Thoracic aorta (tissue), 2 donors: ENCODE data around the gene SERPINE2. TPM values are rescaled to one million over a fixed set of nuclear protein-coding genes. Genes with fewer than 3 reads are reported as not detected.

Source experiments
- ATAC-seq: fragments of 150-250 bp; one replicate; pipeline ENCODE4 v1.8.0; 2017; ENCODE audit warnings: low read depth; ENCODE audit not compliant: insufficient number of reproducible peaks, low FRiP score
- DNase-seq: peaks from one replicate; pipeline ENCODE4 v3.0.0-alpha.2; 2020; ENCODE audit warnings: low spot score
- H3K27ac ChIP-seq, 2 donors: fragments of 200-600 bp; sonication (generic); 1 replicate in 1 of 2; 2 replicates in 1 of 2; pipeline ENCODE4 v1.5.1; 2016; ENCODE audit warnings: mild to moderate bottlenecking in 2 of 2, moderate library complexity in 2 of 2
- H3K27me3 ChIP-seq: fragments of 200-600 bp; sonication (generic); replicated peaks from 2 replicates; pipeline ENCODE4 v1.6.0; 2016; ENCODE audit warnings: mild to moderate bottlenecking; ENCODE audit not compliant: insufficient read depth
- H3K36me3 ChIP-seq: fragments of 200-600 bp; sonication (generic); one replicate; pipeline ENCODE4 v1.5.1; 2016
- H3K4me1 ChIP-seq, 2 donors: fragments of 200-600 bp; sonication (generic); 1 replicate in 1 of 2; 2 replicates in 1 of 2; pipeline versions ENCODE4 v1.5.1 to v1.6.0; 2016; ENCODE audit warnings: low read depth in 2 of 2, mild to moderate bottlenecking in 1 of 2; ENCODE audit not compliant: control insufficient read depth in 1 of 2
- H3K4me3 ChIP-seq: fragments of 200-600 bp; sonication (generic); 2 replicates; pipeline ENCODE4 v1.5.1; 2016; ENCODE audit warnings: mild to moderate bottlenecking
- H3K9me3 ChIP-seq: fragments of 200-600 bp; sonication (generic); 2 replicates; pipeline ENCODE4 v1.5.1; 2016
- CTCF ChIP-seq: fragments of 200-600 bp; sonication (generic); IDR thresholded peaks from one replicate; pipeline ENCODE4 v1.5.1; 2019; ENCODE audit warnings: antibody characterized with exemption
- total RNA-seq, 2 donors: library from RNA; depleted of rRNA; stranded (reverse); fragments of >200 nt; gene quantifications; one replicate each; pipeline versions ENCODE4 v1.1.0 to v1.2.3, GENCODE V29; 2016

The SERPINE2 gene
- total RNA-seq, 2 donors from 2014 or later = 29.0 to 47.3 TPM

- DNase-seq = no peak
- no peaks in the 10 kb centered on the region for H3K27me3 ChIP-seq
- H3K27ac ChIP-seq = no peak overlapping the region
- TF ChIP-seq CTCF = no peak
- no peaks in the 10 kb centered on the region for H3K4me1 ChIP-seq
- no peaks in the 10 kb centered on the region for H3K36me3 ChIP-seq
- no peaks in the 10 kb centered on the region for H3K9me3 ChIP-seq
- no peak overlapping the region for H3K4me3 ChIP-seq
- no peak for ATAC-seq
These were observed 7.7 kb upstream of the SERPINE2 start for GRCh38 chr2:224046752-224047151.

DNA sequence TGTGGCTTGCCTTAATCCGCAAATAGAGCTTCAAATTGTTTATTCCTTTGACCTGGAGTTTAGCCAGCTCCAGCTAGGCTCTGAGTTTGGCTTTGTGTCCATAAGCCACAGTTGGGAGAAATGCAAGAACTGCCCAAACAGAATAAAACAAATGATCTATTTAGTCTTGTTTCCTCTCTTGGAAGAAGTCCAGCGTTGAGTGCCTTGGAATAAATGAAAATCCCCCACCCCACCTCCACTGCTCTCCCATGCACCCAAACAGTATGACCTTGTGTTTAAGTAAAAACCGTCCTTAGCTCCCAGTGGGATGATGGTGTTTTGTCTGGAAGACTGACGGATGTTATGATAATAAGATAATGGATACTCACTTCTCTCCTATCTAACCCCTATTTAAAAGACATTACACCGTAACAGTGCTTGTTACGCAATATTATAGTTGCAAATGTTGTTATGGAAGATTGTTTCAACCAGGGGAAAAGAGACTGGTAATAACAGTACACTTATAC lies 3.2 kb upstream of the SERPINE2 start:
- no peaks in the 10 kb centered on the region for H3K36me3 ChIP-seq
- no peak for ATAC-seq
- DNase-seq = no peak
- peaks cover 0 to 9% of the 10 kb centered on the region in 2 donors for H3K4me1 ChIP-seq
- H3K27me3 ChIP-seq = peaks cover 5% of the 10 kb centered on the region
- no peak for TF ChIP-seq CTCF
- no peak overlapping the region for H3K27ac ChIP-seq
- H3K4me3 ChIP-seq = no peak overlapping the region
- H3K9me3 ChIP-seq = no peaks in the 10 kb centered on the region

DNA sequence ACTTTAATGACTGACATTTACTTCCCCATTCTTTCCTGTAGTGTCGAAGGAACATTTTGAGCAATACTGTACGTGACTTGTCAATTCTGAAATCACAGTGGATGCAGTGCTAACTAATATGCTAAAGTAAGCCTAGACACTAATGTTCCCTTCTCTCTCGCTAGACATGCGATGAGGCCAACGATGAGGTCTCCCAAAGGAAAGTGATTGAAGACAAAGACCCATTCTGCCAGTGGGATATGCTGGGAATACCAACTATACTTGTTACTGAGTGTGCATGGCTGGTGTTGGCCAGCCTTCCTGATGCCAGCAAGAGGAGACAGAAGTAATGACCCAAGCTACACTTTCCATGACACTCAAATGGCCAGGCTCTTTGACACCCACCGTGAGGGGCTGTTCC lies 2.5 kb upstream of the SERPINE2 start:
- Histone ChIP-seq H3K27me3 (peaks cover 5% of the 10 kb centered on the region), H3K36me3 (no peaks in the 10 kb centered on the region), H3K9me3 (no peaks in the 10 kb centered on the region), H3K4me1 (peaks cover 0 to 9% of the 10 kb centered on the region in 2 donors), H3K4me3 (no peak overlapping the region), H3K27ac (no peak overlapping the region)
- TF ChIP-seq CTCF = no peak
- no peak for ATAC-seq
- no peak for DNase-seq

DNA sequence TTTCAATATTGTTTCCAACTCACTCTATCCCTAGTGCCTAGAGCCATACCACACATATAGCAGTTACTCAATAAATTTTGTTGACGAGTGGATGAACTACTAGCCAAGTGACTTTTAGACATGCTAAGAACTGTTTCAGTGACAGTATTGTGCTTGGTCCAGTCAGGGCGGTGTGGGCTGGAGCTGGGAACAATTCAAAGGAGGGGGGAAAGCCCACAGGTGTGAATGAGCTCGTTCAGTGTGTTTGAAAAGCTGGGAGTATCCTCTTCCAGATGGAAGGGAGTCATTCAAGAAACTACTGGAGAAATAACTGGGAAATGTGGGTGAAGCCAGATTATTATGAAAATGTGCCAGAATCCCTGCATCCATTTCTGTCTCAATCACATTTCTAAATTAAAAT lies 1.7 kb upstream of the SERPINE2 start:
- ATAC-seq = no peak
- no peaks in the 10 kb centered on the region for H3K9me3 ChIP-seq
- no peak overlapping the region for H3K4me3 ChIP-seq
- DNase-seq = no peak
- peaks cover 0 to 9% of the 10 kb centered on the region in 2 donors for H3K4me1 ChIP-seq
- TF ChIP-seq CTCF = no peak
- no peaks in the 10 kb centered on the region for H3K36me3 ChIP-seq
- H3K27ac ChIP-seq = no peak overlapping the region
- H3K27me3 ChIP-seq = peaks cover 5% of the 10 kb centered on the region

DNA sequence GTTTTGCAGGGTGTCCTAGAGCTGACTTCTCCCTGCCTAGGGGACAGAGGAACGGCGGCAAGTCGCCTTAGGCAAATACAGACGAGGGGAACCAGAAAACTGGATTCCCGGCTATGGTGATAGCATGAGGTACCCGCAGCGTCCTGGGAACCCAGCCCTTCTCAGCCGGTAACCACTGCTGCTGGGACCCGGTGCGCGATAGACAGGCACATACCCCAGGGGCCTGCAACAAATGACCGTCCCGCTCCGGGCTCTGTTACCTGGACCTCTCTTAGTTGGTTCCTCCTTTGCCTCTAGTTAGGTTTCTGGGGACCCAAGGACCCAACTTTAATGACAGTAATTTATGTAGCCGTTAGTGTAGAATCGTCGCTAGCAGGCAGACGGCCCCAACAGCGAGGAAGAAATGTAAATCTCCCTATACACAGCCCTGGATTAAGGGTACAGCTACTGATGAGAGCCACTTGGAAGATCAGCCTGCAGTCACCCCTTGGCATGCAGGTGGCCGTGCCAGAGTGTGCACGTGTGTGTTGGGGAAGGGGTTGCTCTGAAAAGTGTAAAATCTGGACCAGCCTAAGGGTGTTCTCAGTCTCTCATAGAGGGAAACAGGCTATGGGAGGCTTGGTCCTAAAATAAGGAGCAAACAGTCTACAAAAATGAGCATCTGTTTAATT lies 819 bp upstream of the SERPINE2 start:
- H3K4me3 ChIP-seq = peak overlapping the region; percentile 78
- peaks cover 0 to 9% of the 10 kb centered on the region in 2 donors for H3K4me1 ChIP-seq
- DNase-seq (no peak), ATAC-seq (no peak)
- no peaks in the 10 kb centered on the region for H3K36me3 ChIP-seq
- TF ChIP-seq CTCF = no peak
- H3K27me3 ChIP-seq = peaks cover 5% of the 10 kb centered on the region
- no peak overlapping the region for H3K27ac ChIP-seq
- H3K9me3 ChIP-seq = no peaks in the 10 kb centered on the region
